Endodermal cell (in vitro differentiated cells): ENCODE results near the gene LSR. TPM values are rescaled to one million over a fixed set of nuclear protein-coding genes. Genes with fewer than 3 reads are reported as not detected.

Source experiments
- DNase-seq: peaks from one replicate; pipeline ENCODE4 v3.0.0-alpha.2; 2017
- H3K27ac ChIP-seq: 2 replicates; pipeline ENCODE4 v1.5.1; 2013; ENCODE audit warnings: mild to moderate bottlenecking, low read depth, low read length, moderate library complexity
- H3K27me3 ChIP-seq: 2 replicates; pipeline ENCODE4 v1.6.1; 2013; ENCODE audit warnings: mild to moderate bottlenecking, low read length, moderate library complexity; ENCODE audit not compliant: insufficient read depth, control insufficient read depth, poor library complexity, severe bottlenecking
- H3K36me3 ChIP-seq: 2 replicates; pipeline ENCODE4 v1.7.0; 2013; ENCODE audit warnings: mild to moderate bottlenecking, low read length, moderate library complexity; ENCODE audit not compliant: control insufficient read depth, insufficient read depth
- H3K4me1 ChIP-seq: one replicate; pipeline ENCODE4 v1.7.0; 2013; ENCODE audit warnings: low read length; ENCODE audit not compliant: control insufficient read depth, insufficient read depth
- H3K4me3 ChIP-seq: 2 replicates; pipeline ENCODE4 v1.5.1; 2013; ENCODE audit warnings: mild to moderate bottlenecking, low read length, moderate library complexity
- H3K9ac ChIP-seq: 2 replicates; pipeline ENCODE4 v1.6.1; 2013; ENCODE audit warnings: mild to moderate bottlenecking, low read length, moderate library complexity; ENCODE audit not compliant: poor library complexity, severe bottlenecking; ENCODE audit errors: extremely low read depth
- H3K9me3 ChIP-seq: 2 replicates; pipeline ENCODE4 v1.6.1; 2013; ENCODE audit warnings: mild to moderate bottlenecking, low read length, moderate library complexity; ENCODE audit not compliant: control insufficient read depth
- H3K27ac Mint-ChIP-seq: 2 replicates; pipeline ENCODE4 v1.8.0; 2020; ENCODE audit warnings: mixed read lengths
- H3K27me3 Mint-ChIP-seq: 2 replicates; pipeline ENCODE4 v1.8.0; 2021; ENCODE audit warnings: mild to moderate bottlenecking, mixed read lengths; ENCODE audit not compliant: insufficient read depth
- H3K36me3 Mint-ChIP-seq: 2 replicates; pipeline ENCODE4 v1.8.0; 2020; ENCODE audit warnings: low read depth, mixed read lengths
- H3K4me1 Mint-ChIP-seq: 2 replicates; pipeline ENCODE4 v1.8.0; 2020; ENCODE audit warnings: mixed read lengths
- H3K4me3 Mint-ChIP-seq: 2 replicates; pipeline ENCODE4 v1.8.0; 2020; ENCODE audit warnings: mild to moderate bottlenecking, moderate library complexity, mixed read lengths
- H3K9me3 Mint-ChIP-seq: 2 replicates; pipeline ENCODE4 v1.8.0; 2020; ENCODE audit warnings: mild to moderate bottlenecking, mixed read lengths
- CTCF ChIP-seq: fragments of 200-600 bp; sonication (generic); conservative IDR thresholded peaks from 2 replicates; pipeline ENCODE4 v1.5.0; 2021; ENCODE audit warnings: antibody characterized with exemption, mild to moderate bottlenecking
- WGBS, 2 experiments: methylation state at CpG; one replicate each; pipeline versions ENCODE4 v1.1.5 to v1.1.7; 2013; ENCODE audit warnings: missing lambda C conversion rate in 2 of 2, mixed read lengths in 1 of 2; ENCODE audit not compliant: insufficient coverage in 1 of 2, insufficient read length in 1 of 2; 5-methylcytosine and 5-hydroxymethylcytosine counted together
- total RNA-seq, 2 donors: library from RNA; stranded (reverse); fragmentation: NEBNext Ultra II Directional in 1 of 2; extraction: Animal tissue kit (Norgen Biotek cat#: 25700) in 1 of 2; gene quantifications; 2 replicates in 1 of 2; 3 replicates in 1 of 2; pipeline ENCODE4 v1.2.1, GENCODE V29; 2021

The LSR gene
- total RNA-seq, 2 donors from 2014 or later, result 112 to 170 TPM

- Mint-ChIP-seq H3K36me3 (no peaks in the 10 kb centered on the region), H3K27ac (no peak overlapping the region), H3K27me3 (peaks cover 8% of the 10 kb centered on the region), H3K9me3 (no peaks in the 10 kb centered on the region), H3K4me1 (peaks cover 6% of the 10 kb centered on the region), H3K4me3 (no peak overlapping the region)
- Histone ChIP-seq H3K4me3 (no peak overlapping the region), H3K36me3 (no peaks in the 10 kb centered on the region), H3K9ac (no peak overlapping the region), H3K4me1 (peaks cover 5% of the 10 kb centered on the region), H3K27me3 (no peaks in the 10 kb centered on the region), H3K27ac (no peak overlapping the region), H3K9me3 (no peaks in the 10 kb centered on the region)
- TF ChIP-seq CTCF, result no peak
- no peak for DNase-seq
- WGBS, 2 experiments, result 88 to 90% methylated on average over 6 to 19 of the region's 20 CpGs
Observed at GRCh38 chr19:35290381-35291127, 41.8 kb downstream of the LSR start.

GRCh38 chr19:35291259-35291658, 42.5 kb downstream of the LSR start:
- no peak for DNase-seq
- Mint-ChIP-seq H3K4me3 (no peak overlapping the region), H3K9me3 (no peaks in the 10 kb centered on the region)

GRCh38 chr19:35291916-35292315, 43.1 kb downstream of the LSR start, which contains the start of gene MAG:
Gene MAG (plus strand): TSS chr19:35292161. CDS start chr19:35295409, 3,248 bp downstream.
- Mint-ChIP-seq H3K36me3 (no peaks in the 10 kb centered on the region), H3K9me3 (no peaks in the 10 kb centered on the region), H3K4me3 (no peak within 1 kb of the TSS), H3K4me1 (peaks cover 6% of the 10 kb centered on the region), H3K27ac (no peak within 1 kb of the TSS), H3K27me3 (peaks cover 8% of the 10 kb centered on the region)
- Histone ChIP-seq H3K27ac (no peak within 1 kb of the TSS), H3K4me3 (no peak within 1 kb of the TSS), H3K9ac (no peak within 1 kb of the TSS), H3K9me3 (no peaks in the 10 kb centered on the region), H3K36me3 (no peaks in the 10 kb centered on the region), H3K27me3 (no peaks in the 10 kb centered on the region), H3K4me1 (peaks cover 5% of the 10 kb centered on the region)
- TF ChIP-seq CTCF, result no peak
- DNase-seq, result no peak
- WGBS, 2 experiments, result 73 to 86% methylated on average over 3 to 12 of the region's 12 CpGs

More at GRCh38 chr19:35291259-35291658, 42.5 kb downstream of the LSR start:
- H3K36me3 ChIP-seq, result no peaks in the 10 kb centered on the region
- 84 to 100% methylated on average over 3 to 6 of the region's 6 CpGs for WGBS, 2 experiments
- no peak overlapping the region for H3K27ac Mint-ChIP-seq
- H3K27me3 ChIP-seq, result no peaks in the 10 kb centered on the region
- H3K4me1 ChIP-seq, result peaks cover 5% of the 10 kb centered on the region
- H3K9ac ChIP-seq, result no peak overlapping the region
- H3K27me3 Mint-ChIP-seq, result peaks cover 8% of the 10 kb centered on the region
- H3K9me3 ChIP-seq, result no peaks in the 10 kb centered on the region
- H3K4me1 Mint-ChIP-seq, result peaks cover 6% of the 10 kb centered on the region
- no peaks in the 10 kb centered on the region for H3K36me3 Mint-ChIP-seq
- H3K27ac ChIP-seq, result no peak overlapping the region
- no peak for TF ChIP-seq CTCF
- no peak overlapping the region for H3K4me3 ChIP-seq
